Measurements from ENCODE around the gene LENEP. TPM values are rescaled to one million over a fixed set of nuclear protein-coding genes. Genes with fewer than 3 reads are reported as not detected.
"Not testable (repeated sequence)": the region's sequence is repeated elsewhere in the genome, so short reads cannot be mapped to it uniquely, and the experiment has no call there.

The LENEP gene
- polyA plus RNA-seq, 1 donor, result not detected

GRCh38 chr1:154974808-154975408, 18.5 kb upstream of the LENEP start:
- peak; percentile 97 for DNase-seq (ENCODE audit: low read depth)

GRCh38 chr1:154975409-154976059, 17.9 kb upstream of the LENEP start:
- DNase-seq (ENCODE audit: low read depth), result no peak

DNA sequence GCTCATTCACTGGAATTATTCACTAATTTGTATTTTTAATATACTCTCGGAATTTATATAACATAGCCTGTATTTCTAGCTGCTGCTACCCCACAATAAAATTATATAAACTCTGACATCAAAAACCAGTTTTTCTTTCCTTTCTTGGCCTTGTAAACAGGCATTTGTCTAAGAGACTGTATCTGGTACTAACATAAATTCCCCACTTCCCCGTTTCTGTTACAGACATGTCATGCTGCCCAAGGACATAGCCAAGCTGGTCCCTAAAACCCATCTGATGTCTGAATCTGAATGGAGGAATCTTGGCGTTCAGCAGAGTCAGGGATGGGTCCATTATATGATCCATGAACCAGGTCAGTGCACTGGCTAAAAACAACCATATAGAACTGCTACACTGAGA, 15.6 kb upstream of the LENEP start:
- DNase-seq (ENCODE audit: low read depth), result not testable (repeated sequence)

GRCh38 chr1:154978360-154978759, 15.0 kb upstream of the LENEP start:
- no peak for DNase-seq (ENCODE audit: low read depth)

DNA sequence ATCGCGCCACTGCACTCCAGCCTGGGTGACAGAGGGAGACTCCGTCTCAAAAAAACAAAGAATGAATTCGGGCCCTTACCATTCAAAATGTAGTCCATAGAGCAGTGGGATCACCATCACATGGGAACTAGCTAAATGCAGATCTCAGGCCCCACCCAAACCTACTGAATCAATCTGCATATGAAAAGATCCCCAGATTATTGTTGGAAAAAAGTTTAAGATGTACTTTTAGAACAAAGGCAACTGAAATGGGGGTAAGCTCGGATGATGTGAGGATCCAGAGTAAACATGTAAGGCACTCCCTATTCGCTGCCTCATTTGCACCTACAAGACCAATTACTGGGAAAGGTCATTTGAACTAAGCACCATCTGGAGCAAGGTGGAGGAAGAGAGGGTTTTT, 11.0 kb upstream of the LENEP start:
- no peak for DNase-seq (ENCODE audit: low read depth)

- peak; percentile 100 for DNase-seq (ENCODE audit: low read depth)
These were observed 10.3 kb upstream of the LENEP start, which contains the start of gene FLAD1 for GRCh38 chr1:154982897-154983648. Gene FLAD1, plus strand, starts transcription at chr1:154983344. Its CDS starts 351 bp downstream, at chr1:154983695.

DNA sequence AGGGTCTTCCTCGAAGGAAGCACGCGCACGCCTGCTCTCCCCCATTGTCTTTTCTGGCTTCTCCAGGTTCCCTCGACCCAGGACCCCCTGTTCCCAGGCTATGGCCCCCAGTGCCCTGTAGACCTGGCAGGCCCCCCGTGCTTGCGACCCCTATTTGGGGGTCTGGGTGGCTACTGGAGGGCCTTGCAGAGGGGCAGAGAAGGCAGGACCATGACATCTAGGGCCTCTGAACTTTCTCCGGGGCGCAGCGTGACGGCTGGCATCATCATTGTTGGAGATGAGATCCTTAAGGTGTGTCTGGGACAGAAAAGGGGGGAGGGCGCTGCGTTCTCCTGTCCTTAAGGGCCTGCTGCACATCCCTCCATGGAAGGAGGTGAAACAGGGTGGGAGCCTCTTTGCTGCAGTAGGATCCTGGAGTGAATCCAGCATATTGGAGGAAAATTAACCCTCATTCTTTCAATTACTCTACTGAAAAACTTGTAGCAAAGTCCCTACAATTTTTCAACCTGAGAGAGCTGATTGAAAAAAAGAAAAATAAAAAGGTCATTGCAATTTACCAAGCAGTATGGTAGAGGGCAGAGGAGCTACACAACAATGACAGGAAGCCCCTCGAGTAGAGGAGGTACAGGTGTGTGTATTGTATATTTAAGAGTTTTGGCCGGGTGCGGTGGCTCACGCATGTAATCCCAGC, 9.5 kb upstream of the LENEP start:
- DNase-seq (ENCODE audit: low read depth), result no peak

GRCh38 chr1:154986736-154987135, 6.7 kb upstream of the LENEP start:
- not testable (repeated sequence) for DNase-seq (ENCODE audit: low read depth)

DNA sequence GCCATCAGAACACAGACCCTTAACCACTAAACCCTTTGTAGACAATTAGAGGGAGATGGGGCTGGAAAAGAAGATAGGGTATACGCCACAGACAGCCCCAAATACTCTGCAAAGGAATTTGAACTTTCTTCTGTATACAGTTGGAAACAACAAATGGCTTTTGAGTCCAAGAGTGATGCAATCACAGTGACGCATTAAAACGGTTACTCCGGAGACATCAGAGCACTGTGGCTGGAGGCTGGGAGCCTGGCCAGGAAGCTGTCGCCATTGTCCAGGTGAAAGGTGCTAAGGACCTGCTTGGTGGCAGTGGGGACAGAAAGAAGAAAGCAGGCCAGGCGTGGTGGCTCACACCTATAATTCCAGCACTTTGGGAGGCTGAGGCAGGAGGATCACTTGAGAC, 6.1 kb upstream of the LENEP start:
- DNase-seq (ENCODE audit: low read depth), result no peak

DNA sequence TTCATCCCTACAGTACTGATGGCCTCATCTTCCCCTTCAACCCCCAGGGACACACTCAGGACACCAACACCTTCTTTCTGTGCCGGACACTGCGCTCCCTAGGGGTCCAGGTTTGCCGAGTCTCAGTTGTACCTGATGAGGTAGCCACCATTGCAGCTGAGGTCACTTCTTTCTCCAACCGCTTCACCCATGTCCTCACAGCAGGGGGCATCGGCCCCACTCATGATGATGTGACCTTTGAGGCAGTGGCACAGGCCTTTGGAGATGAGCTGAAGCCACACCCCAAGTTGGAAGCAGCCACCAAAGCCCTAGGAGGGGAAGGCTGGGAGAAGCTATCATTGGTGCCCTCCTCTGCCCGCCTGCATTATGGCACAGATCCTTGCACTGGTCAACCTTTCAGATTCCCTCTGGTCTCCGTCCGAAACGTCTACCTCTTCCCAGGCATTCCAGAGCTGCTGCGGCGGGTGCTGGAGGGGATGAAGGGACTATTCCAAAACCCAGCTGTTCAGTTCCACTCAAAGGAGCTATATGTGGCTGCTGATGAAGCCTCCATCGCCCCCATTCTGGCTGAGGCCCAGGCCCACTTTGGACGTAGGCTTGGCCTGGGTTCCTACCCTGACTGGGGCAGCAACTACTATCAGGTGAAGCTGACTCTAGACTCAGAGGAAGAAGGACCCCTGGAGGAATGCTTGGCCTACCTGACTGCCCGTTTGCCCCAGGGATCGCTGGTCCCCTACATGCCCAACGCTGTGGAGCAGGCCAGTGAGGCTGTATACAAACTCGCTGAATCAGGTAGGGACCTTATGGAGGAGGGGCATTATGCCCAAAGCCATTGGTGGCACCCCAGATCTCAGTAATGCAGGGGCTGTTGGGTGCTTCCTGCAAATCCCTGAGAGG, 5.1 kb upstream of the LENEP start:
- DNase-seq (ENCODE audit: low read depth), result no peak

DNA sequence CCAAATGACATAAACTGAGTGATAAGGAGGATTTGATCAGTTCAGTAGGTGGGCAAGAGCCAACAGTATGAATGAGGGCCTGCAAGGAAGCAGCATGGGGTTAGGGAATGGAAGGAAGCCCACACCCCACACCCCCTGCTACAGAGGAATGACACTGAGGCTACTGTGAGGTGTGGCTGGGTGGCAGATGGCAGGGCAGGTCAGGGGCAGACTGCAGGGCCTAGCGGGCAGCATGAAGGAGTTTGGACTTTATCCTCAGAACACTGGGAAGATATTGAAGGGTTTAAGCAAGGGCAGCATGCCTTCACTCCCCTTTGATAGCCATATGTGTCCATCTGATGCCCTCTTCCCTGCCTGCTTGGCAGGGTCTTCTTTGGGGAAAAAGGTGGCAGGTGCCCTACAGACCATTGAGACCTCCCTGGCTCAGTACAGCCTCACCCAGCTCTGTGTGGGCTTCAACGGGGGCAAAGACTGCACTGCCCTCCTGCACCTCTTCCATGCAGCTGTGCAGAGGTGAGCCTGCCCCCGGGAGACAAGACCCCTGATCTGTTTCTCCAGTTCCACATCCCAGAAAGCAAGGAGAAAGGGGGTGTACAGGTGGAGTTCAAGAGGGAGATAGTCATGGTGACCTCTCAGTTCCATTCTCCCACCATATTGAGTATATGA, 4.1 kb upstream of the LENEP start:
- no peak for DNase-seq (ENCODE audit: low read depth)

GRCh38 chr1:154990276-154990675, 3.1 kb upstream of the LENEP start:
- no peak for DNase-seq (ENCODE audit: low read depth)

GRCh38 chr1:154992721-154993571, 440 bp upstream of the LENEP start:
- no peak for DNase-seq (ENCODE audit: low read depth)

GRCh38 chr1:154994269-154994587, 842 bp downstream of the LENEP start:
- no peak for DNase-seq (ENCODE audit: low read depth)

GRCh38 chr1:154994591-154994990, 1.2 kb downstream of the LENEP start:
- no peak for DNase-seq (ENCODE audit: low read depth)

DNA sequence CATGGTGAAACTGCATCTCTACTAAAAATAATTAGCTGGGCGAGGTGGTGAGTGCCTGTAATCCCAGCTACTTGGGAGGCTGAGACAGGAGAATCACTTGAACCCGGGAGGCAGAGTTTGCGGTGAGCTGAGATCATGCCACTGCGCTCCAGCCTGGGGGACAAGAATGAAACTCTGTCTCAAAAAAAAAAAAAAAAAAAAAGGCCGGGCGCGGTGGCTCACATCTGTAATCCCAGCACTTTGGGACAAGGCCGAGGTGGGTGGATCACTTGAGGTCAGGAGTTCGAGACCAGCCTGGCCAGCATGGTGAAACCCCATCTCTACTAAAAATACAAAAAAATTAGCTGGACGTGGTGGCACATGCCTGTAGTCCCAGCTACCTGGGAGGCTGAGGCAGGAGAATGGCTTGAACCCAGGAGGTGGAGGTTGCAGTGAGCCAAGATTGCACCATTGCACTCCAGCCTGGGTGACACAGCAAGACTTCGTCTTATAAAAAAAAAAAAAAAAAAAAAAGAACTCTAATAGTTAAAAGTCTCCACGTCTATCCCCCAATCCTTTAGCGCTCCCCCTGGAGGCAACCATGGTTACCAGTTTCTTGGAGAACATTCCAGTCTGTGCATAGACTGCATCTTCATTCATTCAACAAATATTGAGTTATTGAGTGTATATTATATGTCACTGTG, 2.1 kb downstream of the LENEP start:
- not testable (repeated sequence) for DNase-seq (ENCODE audit: low read depth)

- no peak for DNase-seq (ENCODE audit: low read depth)
These were observed 3.7 kb downstream of the LENEP start for GRCh38 chr1:154996966-154997701.

DNA sequence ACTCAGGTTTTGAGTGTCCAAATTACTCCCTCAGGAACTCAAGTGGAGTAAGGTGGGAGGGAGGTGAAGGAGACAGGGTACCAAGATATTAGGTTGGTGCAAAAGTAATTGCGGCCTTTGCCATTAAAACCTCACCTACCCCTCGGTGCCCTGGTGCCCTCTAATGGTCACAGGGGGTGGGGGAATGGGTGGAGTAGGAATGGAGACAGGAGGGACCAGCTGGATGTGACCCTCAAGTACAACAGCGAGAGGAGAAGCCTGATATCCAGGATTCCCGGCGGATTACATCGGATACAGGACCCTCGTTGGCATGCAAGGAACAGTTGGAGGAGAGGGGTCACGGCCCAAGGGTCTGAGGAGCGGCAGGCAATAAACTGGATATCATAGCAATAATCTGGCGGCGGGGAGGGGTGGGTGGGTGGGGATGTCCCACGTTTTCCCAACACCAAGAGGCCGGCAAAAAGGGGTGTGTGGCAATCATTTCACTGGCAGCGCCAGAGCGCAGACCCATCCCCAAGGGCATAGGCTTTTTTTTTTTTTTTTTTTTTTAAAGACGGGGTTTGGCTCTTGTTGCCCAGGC, 4.9 kb downstream of the LENEP start:
- DNase-seq (ENCODE audit: low read depth), result no peak
